Sigmoid colon (tissue), 7 donors: Measurements from ENCODE around the gene PCDHGC4. TPM values are rescaled to one million over a fixed set of nuclear protein-coding genes. Genes with fewer than 3 reads are reported as not detected.

Experiments used
- DNase-seq: peaks from one replicate; pipeline ENCODE4 v3.0.0-alpha.2; 2019
- H3K27ac ChIP-seq, 4 donors: fragments of 200-600 bp; sonication (generic); one replicate each; pipeline ENCODE4 v1.5.1; 2016 to 2019; ENCODE audit warnings: mild to moderate bottlenecking in 1 of 4
- H3K27me3 ChIP-seq, 3 donors: fragments of 200-600 bp; sonication (generic); one replicate each; pipeline ENCODE4 v1.5.1; 2019; ENCODE audit warnings: mild to moderate bottlenecking in 1 of 3
- H3K36me3 ChIP-seq, 4 donors: fragments of 200-600 bp; sonication (generic); one replicate each; pipeline ENCODE4 v1.5.1; 2016 to 2019
- H3K4me1 ChIP-seq, 4 donors: fragments of 200-600 bp; sonication (generic); one replicate each; pipeline ENCODE4 v1.5.1; 2017 to 2019
- H3K4me3 ChIP-seq, 4 donors: fragments of 200-600 bp; sonication (generic); one replicate each; pipeline ENCODE4 v1.5.1; 2017 to 2019; ENCODE audit warnings: mild to moderate bottlenecking in 2 of 4, moderate library complexity in 1 of 4
- H3K9me3 ChIP-seq, 4 donors: fragments of 200-600 bp in 3 of 4; sonication (generic) in 3 of 4; one replicate each; pipeline versions ENCODE4 v1.5.1 to v1.6.1; 2013 to 2019
- CTCF ChIP-seq, 4 experiments: fragments of 450-650 bp in 3 of 4; fragments of 200-600 bp in 1 of 4; IDR thresholded peaks; one replicate each; pipeline ENCODE4 v1.5.1; 2016 to 2019; ENCODE audit warnings: antibody characterized with exemption in 4 of 4, mild to moderate bottlenecking in 3 of 4, moderate library complexity in 2 of 4
- EP300 ChIP-seq, 4 donors: sonication (generic); formaldehyde crosslinking; IDR thresholded peaks; one replicate each; pipeline ENCODE4 v1.6.1; 2017; ENCODE audit warnings: antibody characterized with exemption in 4 of 4
- POLR2A ChIP-seq, 2 donors: fragments of 450-650 bp; IDR thresholded peaks; one replicate each; pipeline ENCODE4 v1.6.1; 2016; ENCODE audit warnings: antibody characterized with exemption in 2 of 2, mild to moderate bottlenecking in 2 of 2, moderate library complexity in 2 of 2
- POLR2AphosphoS5 ChIP-seq, 4 donors: sonication (generic); formaldehyde crosslinking; IDR thresholded peaks; one replicate each; pipeline ENCODE4 v1.6.1; 2017; ENCODE audit warnings: antibody characterized with exemption in 4 of 4
- WGBS, 2 donors: extraction: QIAGEN DNeasy Blood & Tissue Kit; methylation state at CpG; one replicate each; pipeline ENCODE4 v1.1.7; 2013; 5-methylcytosine and 5-hydroxymethylcytosine counted together
- intact Hi-C: fragments of 100-400 bp; cut with DNase I; formaldehyde crosslinking; loops from one replicate; pipeline ENCODE4 v1.15.1; 2023
- polyA plus RNA-seq, 3 donors: library from polyadenylated mRNA; stranded (reverse); fragments of 200-250 nt; gene quantifications; one replicate each; pipeline ENCODE4 v1.2.3, GENCODE V29; 2013
- total RNA-seq, 4 donors: library from RNA; depleted of rRNA; stranded (reverse); fragments of >200 nt; gene quantifications; one replicate each; pipeline ENCODE4 v1.1.0, GENCODE V29; 2016
- donor health status: healthy with polysubstance abuse.
- donor health status: Bipolar disorder and iron deficiency.
- donor health status: healthy.

PCDHGC4 gene
- total and polyA plus RNA-seq, 7 donors = 0.47 to 8.6 (median 3.0) TPM; not detected in 2

GRCh38 chr5:141508798-141509611 lies 24.2 kb downstream of the PCDHGC4 start:
- Histone ChIP-seq H3K4me1 (peaks cover 0 to 55% (median 45%) of the 10 kb centered on the region in 4 donors), H3K27me3 (no peaks in the 10 kb centered on the region)
- peak; percentile 90 for DNase-seq

DNA sequence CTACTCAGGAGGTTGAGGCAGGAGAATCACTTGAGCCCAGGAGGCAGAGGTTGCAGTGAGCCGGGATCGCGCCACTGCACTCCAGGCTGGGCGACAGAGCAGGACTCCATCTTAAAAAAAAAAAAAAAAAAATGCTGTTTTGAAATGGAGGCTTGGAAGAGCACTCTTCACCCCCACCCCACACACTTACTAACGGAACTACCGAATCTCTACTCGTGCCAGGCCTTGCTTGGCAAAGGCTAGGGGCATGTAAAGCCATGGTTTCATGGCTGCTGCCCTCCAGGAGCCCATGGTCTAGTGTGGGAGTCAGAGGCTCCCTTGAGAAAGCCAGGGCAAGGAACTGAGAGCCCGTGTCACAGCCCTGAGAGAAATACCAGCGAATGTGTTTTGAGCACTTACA lies 25.3 kb downstream of the PCDHGC4 start:
- TF ChIP-seq POLR2AphosphoS5 (IDR thresholded peaks at IDR 0.05) (no peak), EP300 (IDR thresholded peaks at IDR 0.05) (no peak), CTCF (IDR thresholded peaks at IDR 0.05) (no peak), POLR2A (IDR thresholded peaks at IDR 0.05) (no peak)
- WGBS, 2 donors = 91 to 95% methylated on average over 9 of the region's 9 CpGs
- H3K36me3 ChIP-seq = peaks cover 0 to 32% (median 13%) of the 10 kb centered on the region in 4 donors
- peaks cover 0 to 66% (median 56%) of the 10 kb centered on the region in 4 donors for H3K4me1 ChIP-seq
- no peaks in the 10 kb centered on the region for H3K9me3 ChIP-seq
- no peak overlapping the region for H3K4me3 ChIP-seq
- peak overlapping the region; percentile 83 to 87 (median 86) for H3K27ac ChIP-seq
- intact Hi-C loops = no loop called here
- DNase-seq = no peak
- H3K27me3 ChIP-seq = no peaks in the 10 kb centered on the region

More at GRCh38 chr5:141508798-141509611, 24.2 kb downstream of the PCDHGC4 start:
- Histone ChIP-seq H3K36me3 (peaks cover 0 to 36% (median 13%) of the 10 kb centered on the region in 4 donors), H3K4me3 (peak overlapping the region; percentile 12 to 44 (median 34)), H3K27ac (peak overlapping the region; percentile 83 to 87 (median 86)), H3K9me3 (no peaks in the 10 kb centered on the region)
- TF ChIP-seq EP300 (IDR thresholded peaks at IDR 0.05) (no peak), POLR2A (IDR thresholded peaks at IDR 0.05) (peak; percentile 19 to 24), POLR2AphosphoS5 (IDR thresholded peaks at IDR 0.05) (peak; percentile 67 to 74 (median 70))
- 43 to 78% methylated on average over 23 of the region's 23 CpGs for WGBS, 2 donors
- intact Hi-C loops = loop anchor here (2.0 kb wide), 1 partner anchor 16 kb away; no protein-coding TSS in a partner anchor

DNA sequence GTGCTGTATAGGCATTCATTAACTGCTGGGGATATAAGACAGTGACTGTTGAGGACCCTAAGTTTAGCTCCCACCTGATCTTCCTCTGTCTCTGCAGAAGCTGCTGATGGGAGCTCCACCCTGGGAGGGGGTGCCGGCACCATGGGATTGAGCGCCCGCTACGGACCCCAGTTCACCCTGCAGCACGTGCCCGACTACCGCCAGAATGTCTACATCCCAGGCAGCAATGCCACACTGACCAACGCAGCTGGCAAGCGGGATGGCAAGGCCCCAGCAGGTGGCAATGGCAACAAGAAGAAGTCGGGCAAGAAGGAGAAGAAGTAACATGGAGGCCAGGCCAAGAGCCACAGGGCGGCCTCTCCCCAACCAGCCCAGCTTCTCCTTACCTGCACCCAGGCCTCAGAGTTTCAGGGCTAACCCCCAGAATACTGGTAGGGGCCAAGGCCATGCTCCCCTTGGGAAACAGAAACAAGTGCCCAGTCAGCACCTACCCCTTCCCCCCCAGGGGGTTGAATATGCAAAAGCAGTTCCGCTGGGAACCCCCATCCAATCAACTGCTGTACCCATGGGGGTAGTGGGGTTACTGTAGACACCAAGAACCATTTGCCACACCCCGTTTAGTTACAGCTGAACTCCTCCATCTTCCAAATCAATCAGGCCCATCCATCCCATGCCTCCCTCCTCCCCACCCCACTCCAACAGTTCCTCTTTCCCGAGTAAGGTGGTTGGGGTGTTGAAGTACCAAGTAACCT lies 26.2 kb downstream of the PCDHGC4 start:
- H3K27me3 ChIP-seq = no peaks in the 10 kb centered on the region
- no peaks in the 10 kb centered on the region for H3K9me3 ChIP-seq
- 88 to 96% methylated on average over 14 of the region's 14 CpGs for WGBS, 2 donors
- peaks cover 0 to 69% (median 65%) of the 10 kb centered on the region in 4 donors for H3K4me1 ChIP-seq
- intact Hi-C loops = no loop called here
- H3K27ac ChIP-seq = peak overlapping the region in 3 of 4 donors; percentile 83 to 89 (median 87)
- no peak for DNase-seq
- no peak overlapping the region for H3K4me3 ChIP-seq
- H3K36me3 ChIP-seq = peaks cover 0 to 23% (median 9%) of the 10 kb centered on the region in 4 donors
- TF ChIP-seq CTCF (IDR thresholded peaks at IDR 0.05) = no peak
- no peak for TF ChIP-seq POLR2AphosphoS5 (IDR thresholded peaks at IDR 0.05)
- TF ChIP-seq EP300 (IDR thresholded peaks at IDR 0.05) = no peak
- TF ChIP-seq POLR2A (IDR thresholded peaks at IDR 0.05) = no peak

DNA sequence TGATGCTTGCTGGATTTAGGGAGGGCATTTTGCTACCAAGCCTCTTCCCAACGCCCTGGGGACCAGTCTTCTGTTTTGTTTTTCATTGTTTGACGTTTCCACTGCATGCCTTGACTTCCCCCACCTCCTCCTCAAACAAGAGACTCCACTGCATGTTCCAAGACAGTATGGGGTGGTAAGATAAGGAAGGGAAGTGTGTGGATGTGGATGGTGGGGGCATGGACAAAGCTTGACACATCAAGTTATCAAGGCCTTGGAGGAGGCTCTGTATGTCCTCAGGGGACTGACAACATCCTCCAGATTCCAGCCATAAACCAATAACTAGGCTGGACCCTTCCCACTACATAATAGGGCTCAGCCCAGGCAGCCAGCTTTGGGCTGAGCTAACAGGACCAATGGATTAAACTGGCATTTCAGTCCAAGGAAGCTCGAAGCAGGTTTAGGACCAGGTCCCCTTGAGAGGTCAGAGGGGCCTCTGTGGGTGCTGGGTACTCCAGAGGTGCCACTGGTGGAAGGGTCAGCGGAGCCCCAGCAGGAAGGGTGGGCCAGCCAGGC lies 27.0 kb downstream of the PCDHGC4 start:
- intact Hi-C loops = loop anchor here (1.0 kb wide), 1 partner anchor 36 kb away; no protein-coding TSS in a partner anchor
- WGBS, 2 donors = 67 to 74% methylated on average over 4 of the region's 4 CpGs

More for the DNA sequence above, 27.0 kb downstream of the PCDHGC4 start:
- H3K27me3 ChIP-seq = no peaks in the 10 kb centered on the region
- H3K36me3 ChIP-seq = peaks cover 0 to 15% (median 7%) of the 10 kb centered on the region in 4 donors
- TF ChIP-seq POLR2A (IDR thresholded peaks at IDR 0.05) (no peak), CTCF (IDR thresholded peaks at IDR 0.05) (no peak), POLR2AphosphoS5 (IDR thresholded peaks at IDR 0.05) (no peak), EP300 (IDR thresholded peaks at IDR 0.05) (no peak)
- peak overlapping the region; percentile 89 to 97 (median 92) for H3K27ac ChIP-seq
- H3K4me1 ChIP-seq = peaks cover 0 to 70% (median 62%) of the 10 kb centered on the region in 4 donors
- H3K4me3 ChIP-seq = peak overlapping the region in 3 of 4 donors; percentile 58 to 72 (median 62)
- no peaks in the 10 kb centered on the region for H3K9me3 ChIP-seq
- no peak for DNase-seq
